DOHH2 (cell line): Measurements from ENCODE around the gene CCDC71L.

Experiments
- EZH2phosphoT487 ChIP-seq: fragments of 200-600 bp; sonication (generic); IDR thresholded peaks from 2 replicates; pipeline ENCODE4 v1.6.1; 2017; ENCODE audit warnings: borderline replicate concordance, mild to moderate bottlenecking, antibody characterized with exemption, low read length, moderate library complexity, mixed read lengths
- TF ChIP-seq, protein P1 (sequence below): fragments of 200-600 bp; sonication (generic); IDR thresholded peaks from one replicate; pipeline ENCODE4 v1.5.1; 2014; ENCODE audit warnings: antibody characterized with exemption, mild to moderate bottlenecking, low read depth, low read length; ENCODE audit not compliant: poor library complexity, severe bottlenecking

GRCh38 chr7:106640368-106641141 is 20.4 kb downstream of the CCDC71L start:
- TF ChIP-seq, protein P1, sequence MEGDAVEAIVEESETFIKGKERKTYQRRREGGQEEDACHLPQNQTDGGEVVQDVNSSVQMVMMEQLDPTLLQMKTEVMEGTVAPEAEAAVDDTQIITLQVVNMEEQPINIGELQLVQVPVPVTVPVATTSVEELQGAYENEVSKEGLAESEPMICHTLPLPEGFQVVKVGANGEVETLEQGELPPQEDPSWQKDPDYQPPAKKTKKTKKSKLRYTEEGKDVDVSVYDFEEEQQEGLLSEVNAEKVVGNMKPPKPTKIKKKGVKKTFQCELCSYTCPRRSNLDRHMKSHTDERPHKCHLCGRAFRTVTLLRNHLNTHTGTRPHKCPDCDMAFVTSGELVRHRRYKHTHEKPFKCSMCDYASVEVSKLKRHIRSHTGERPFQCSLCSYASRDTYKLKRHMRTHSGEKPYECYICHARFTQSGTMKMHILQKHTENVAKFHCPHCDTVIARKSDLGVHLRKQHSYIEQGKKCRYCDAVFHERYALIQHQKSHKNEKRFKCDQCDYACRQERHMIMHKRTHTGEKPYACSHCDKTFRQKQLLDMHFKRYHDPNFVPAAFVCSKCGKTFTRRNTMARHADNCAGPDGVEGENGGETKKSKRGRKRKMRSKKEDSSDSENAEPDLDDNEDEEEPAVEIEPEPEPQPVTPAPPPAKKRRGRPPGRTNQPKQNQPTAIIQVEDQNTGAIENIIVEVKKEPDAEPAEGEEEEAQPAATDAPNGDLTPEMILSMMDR, result no peak
- no peak for TF ChIP-seq EZH2phosphoT487
